Stimulated activated CD8-positive, alpha-beta memory T cell treated with anti-CD3 and anti-CD28 coated beads, Interleukin-15, amount 100 ng/mL, for 4 hours (primary cell): ENCODE measurements around the gene SORBS1.

Experiments used
- DNase-seq, 2 donors: peaks; one replicate each; pipeline ENCODE4 v3.0.0-alpha.2; 2020; ENCODE audit warnings: low read depth in 2 of 2

The SORBS1 gene

DNA sequence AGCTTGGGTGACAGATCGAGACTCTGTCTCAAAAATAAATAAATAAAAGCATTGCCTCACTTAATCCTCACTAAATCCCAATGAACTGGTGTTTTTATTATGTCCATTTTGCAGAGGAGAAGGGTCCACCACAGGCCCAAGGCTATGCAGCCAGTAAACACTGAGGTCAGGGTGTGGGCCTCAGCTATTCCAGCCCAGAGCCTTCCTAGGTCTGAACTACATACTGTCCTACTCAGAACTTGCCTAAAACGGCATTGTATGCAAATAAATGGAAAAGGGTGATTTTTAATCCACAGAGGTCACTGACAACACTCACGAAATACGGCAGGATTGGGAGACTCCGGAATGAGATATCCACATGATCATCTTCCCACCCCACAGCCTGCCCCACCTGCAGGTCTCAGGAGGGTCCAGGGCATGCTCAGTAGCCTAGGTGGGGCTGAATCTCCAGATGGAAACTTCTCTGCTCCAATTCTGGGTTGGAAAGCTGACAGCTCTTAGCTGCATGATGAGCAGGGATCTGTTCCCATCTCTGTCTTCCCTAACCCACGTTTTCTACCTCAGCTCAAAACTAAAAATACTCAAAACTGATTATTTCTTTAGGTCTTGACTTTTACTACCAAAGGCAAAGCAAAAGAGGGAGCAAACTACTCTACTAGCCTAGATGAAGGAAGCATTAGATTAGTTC lies 121.0 kb downstream of the SORBS1 start:
- no peak for DNase-seq

GRCh38 chr10:95438781-95439180 lies 122.4 kb downstream of the SORBS1 start:
- no peak for DNase-seq

DNA sequence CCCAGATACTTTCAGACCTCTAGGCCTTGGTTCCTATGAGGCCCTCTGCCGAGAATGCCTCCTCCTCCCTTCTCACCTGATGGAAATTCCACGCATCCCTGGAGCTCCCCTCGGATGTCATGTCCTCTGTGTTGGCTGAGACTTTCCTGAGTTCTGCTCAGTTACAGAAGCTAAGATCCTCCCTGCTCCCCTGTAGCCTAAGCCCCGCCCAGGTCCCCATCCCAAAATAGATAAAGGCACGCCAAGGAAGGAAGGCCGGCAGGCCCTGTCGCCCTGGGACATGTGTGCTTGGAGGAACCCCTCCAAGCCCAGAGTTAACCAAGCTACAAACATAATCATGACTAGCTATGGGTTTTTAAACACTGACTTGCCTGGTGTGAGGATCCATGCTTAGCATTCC lies 123.5 kb downstream of the SORBS1 start:
- DNase-seq = no peak

DNA sequence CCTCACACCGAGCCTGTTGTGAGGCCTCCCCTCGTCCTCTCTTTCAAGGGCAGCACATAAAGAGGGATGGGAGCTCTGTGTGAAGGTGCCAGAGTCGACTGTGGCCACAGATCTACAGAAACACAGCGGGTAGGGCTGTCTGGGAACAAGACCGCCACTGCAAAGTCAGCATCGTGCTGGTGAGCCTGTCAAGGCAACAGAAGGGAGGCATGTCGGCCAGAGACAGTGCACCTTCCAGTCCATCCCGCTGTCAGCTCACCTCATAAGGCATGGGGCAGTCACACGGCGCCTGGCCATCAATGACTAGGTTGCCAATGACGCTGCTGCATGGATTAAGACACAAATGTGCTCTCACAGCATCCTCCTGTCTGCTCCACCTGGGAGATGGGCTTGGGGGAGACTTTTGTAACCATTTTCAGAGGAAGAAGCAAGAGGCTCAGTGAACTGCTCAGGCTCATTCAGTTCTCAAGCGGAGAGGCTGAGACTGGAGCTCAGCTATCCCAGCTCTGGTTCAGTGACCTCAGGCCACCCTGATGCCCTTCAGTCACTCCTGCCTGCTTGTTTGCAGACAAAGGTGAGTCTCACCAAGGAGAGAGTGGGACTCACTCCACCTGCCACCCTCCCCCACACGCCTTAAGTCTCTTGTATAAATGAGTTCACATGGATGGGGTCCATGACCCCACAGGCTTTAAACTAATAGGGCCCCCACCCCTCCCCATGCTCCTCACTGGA lies 125.5 kb downstream of the SORBS1 start:
- no peak for DNase-seq

- no peak for DNase-seq
These were observed 126.6 kb downstream of the SORBS1 start for GRCh38 chr10:95434583-95434982.

GRCh38 chr10:95431900-95432342 lies 129.2 kb downstream of the SORBS1 start:
- DNase-seq = no peak

DNA sequence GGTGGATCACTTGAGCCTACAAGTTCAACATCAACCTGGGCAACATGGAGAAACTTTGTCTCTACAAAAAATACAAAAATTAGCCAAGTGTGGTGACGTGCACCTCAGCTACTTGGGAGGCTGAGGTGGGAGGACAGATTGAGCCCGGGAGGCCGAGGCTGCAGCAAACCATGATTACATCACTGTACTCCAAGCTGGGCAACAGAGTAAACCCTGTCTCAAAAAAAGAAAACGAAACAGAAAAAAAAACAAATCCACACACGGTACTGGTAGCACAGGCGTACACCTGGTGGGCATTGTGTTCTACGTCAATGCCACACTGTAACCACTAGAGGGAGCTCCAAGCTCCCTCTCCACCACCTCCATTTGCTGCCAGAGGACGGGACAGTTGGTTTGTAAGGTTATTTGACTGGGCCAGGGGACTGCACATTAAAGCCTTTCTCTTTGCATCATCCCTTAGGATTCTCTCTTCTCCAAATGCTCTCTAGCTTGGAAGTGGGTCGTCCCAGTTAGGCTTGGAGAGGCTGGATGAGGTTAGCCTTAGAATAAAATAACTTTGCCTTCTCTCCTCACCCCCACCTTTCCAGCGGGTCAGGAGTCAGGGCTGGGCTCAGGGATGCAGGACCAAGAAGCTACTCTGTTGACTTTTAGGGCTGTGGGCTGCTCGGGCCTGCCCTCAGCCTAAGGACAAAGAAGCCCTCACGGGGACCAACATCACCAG lies 130.8 kb downstream of the SORBS1 start:
- DNase-seq = peak in 1 of 2 donors; percentile 6

DNA sequence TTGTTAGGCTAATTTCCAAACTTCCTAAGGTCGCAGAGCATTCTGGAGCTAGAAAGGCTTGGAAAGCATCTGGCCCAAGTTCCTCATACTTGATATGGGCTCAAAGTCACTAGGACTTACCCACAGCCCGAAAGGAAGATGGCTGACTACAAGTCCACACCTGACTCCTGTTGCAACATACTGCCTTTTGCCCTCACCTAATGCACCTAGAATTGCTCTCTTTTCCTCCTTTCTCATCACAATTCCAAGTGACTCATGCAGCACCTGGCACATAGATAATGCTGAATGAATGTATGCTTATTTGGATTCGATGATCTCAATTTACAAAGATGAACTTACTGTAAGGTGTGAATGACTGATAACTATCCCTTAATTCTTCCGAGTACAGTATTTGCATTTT lies 131.5 kb downstream of the SORBS1 start:
- DNase-seq = no peak

DNA sequence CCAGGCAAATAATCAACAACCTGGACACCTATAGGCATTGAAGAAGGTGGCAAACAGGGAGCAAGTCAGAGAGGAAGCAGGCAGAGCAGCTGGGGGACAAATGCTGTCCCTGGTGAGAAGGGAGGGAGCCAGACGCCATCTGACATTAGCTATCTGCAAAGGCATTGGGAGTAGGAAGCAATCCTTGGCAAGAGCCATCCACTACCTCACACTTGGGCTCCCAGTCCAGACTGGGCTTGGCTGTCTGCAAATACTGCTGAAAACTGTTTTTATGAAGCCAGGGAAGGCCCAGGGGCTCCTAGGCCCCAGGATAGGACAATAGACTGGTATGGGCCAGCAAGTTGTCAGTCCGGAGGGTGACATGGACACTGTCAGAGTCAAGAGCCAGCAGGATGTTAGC lies 132.5 kb downstream of the SORBS1 start:
- DNase-seq = no peak

- no peak for DNase-seq
These were observed 134.7 kb downstream of the SORBS1 start for GRCh38 chr10:95426482-95426881.

GRCh38 chr10:95425592-95426465 lies 135.3 kb downstream of the SORBS1 start:
- no peak for DNase-seq

- DNase-seq = no peak
These were observed 137.8 kb downstream of the SORBS1 start for GRCh38 chr10:95423164-95424005.

GRCh38 chr10:95422233-95422632 lies 138.9 kb downstream of the SORBS1 start:
- no peak for DNase-seq

GRCh38 chr10:95421782-95422181 lies 139.4 kb downstream of the SORBS1 start:
- DNase-seq = no peak

GRCh38 chr10:95419399-95419798 lies 141.8 kb downstream of the SORBS1 start:
- no peak for DNase-seq

- DNase-seq = no peak
These were observed 144.2 kb downstream of the SORBS1 start for GRCh38 chr10:95416973-95417372.

DNA sequence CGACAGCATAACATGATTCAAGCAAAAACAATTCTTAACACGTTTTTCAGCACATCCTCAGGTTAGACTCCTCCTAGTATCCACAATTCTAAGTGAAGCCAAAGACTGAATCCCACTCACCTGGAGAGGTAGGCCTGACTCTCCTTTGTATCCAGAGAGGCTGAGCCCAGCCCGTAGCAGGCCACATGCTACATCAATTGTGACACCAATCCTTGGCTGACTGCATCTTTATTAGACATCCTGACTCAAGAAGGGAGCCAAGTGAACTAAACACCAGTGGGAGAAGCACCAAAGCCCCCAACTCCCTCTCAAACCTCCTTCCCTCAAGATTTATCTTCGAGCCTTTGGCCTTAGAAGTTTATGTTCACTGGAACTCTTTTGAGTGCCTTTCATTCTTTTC lies 144.9 kb downstream of the SORBS1 start:
- no peak for DNase-seq

- no peak for DNase-seq
These were observed 145.5 kb downstream of the SORBS1 start for GRCh38 chr10:95415621-95416031.

- no peak for DNase-seq
These were observed 146.2 kb downstream of the SORBS1 start for GRCh38 chr10:95414844-95415485.
